Right lung (tissue), 10 donors: ENCODE results near the gene GNG8. TPM values are rescaled to one million over a fixed set of nuclear protein-coding genes. Genes with fewer than 3 reads are reported as not detected.

ENCODE experiments used
- DNase-seq, 2 donors: peaks; one replicate each; pipeline ENCODE4 v3.0.0-alpha.2; 2013
- long read RNA-seq, 8 donors: transcript quantifications; one replicate each; lab custom pipeline, GENCODE V29; 2026
- polyA plus RNA-seq, 5 donors: library from polyadenylated mRNA; unstranded; fragments of 120-200 nt; gene quantifications; one replicate each; pipeline versions ENCODE4 v1.2.1 to v1.2.3, GENCODE V29; 2013; ENCODE audit warnings: inconsistent platforms in 1 of 5, low replicate concordance in 1 of 5; ENCODE audit not compliant: insufficient read length in 5 of 5, insufficient read depth in 1 of 5

The GNG8 gene
- 10 to 100 TPM in 2 of 5 donors, 1 to 10 TPM in 3; 6.7 to 12.3 (median 7.0) TPM for polyA plus RNA-seq
- long read RNA-seq, donor 1, partial matches to known transcripts: 0 of 3 reads
- long read RNA-seq, donor 1, other reads (novel, unspliced or antisense): 0 of 3 reads
- long read RNA-seq, donor 2, partial matches to known transcripts: 0 of 4 reads
- long read RNA-seq, donor 2, other reads (novel, unspliced or antisense): 0 of 4 reads
- long read RNA-seq, donor 3, partial matches to known transcripts: 0 of 4 reads
- long read RNA-seq, donor 3, other reads (novel, unspliced or antisense): 0 of 4 reads
- long read RNA-seq, donor 4, partial matches to known transcripts: 0 of 1 reads
- long read RNA-seq, donor 4, other reads (novel, unspliced or antisense): 0 of 1 reads
- long read RNA-seq, donor 5, partial matches to known transcripts: 0 of 2 reads
- long read RNA-seq, donor 5, other reads (novel, unspliced or antisense): 0 of 2 reads
- long read RNA-seq, donor 6, transcript GNG8-201 (2 exons, 216 nt): major isoform, 5 of 5 reads
- long read RNA-seq, donor 6, partial matches to known transcripts: 0 of 5 reads
- long read RNA-seq, donor 6, other reads (novel, unspliced or antisense): 0 of 5 reads
- long read RNA-seq, donor 7, partial matches to known transcripts: 0 of 2 reads
- long read RNA-seq, donor 7, other reads (novel, unspliced or antisense): 0 of 2 reads
- long read RNA-seq, donor 8, partial matches to known transcripts: 0 of 1 reads
- long read RNA-seq, donor 8, other reads (novel, unspliced or antisense): 0 of 1 reads

DNA sequence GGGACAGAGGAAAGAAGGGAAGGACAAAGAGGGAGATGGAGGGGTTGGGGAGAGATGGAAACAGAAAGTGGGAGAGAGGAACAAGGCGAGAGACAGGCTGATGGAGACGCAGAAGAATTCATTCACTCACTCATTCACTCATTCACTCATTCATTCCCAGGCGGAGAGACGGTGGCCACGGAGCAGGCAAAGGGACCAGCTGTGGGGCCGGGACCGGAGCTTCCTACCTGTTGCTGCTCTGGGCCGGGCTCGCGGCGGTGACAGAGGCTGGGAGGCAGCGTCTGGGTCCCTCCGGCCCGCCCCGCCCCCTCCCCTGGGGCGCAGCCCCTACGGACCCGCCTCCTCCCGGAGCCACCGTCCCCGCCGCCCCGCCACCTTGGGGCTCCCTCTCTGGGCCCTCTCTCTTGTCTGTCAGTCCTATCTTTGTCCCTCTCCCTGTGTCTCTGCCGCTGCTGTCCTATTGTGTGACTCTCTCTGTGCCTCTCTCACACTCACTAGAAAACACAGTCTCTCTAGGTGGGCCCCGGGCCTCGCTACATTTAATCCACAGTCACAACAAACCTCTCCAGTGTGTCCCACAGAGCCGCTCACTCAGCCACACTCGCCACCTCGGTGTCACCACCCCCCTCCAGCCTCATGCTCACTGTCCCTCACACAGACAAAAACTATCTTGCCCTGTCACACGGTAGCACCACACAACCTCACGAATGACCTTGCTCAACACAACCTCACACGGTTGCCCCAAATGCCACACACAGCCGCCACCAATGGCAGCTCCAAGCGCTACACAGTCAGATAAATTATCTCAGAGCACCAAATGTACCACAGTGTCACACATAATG is at the start of gene GNG8:
Gene GNG8, minus strand, starts transcription at position 283 of the 842 bp plus-strand sequence. CDS start 1,520 bp downstream, outside the sequence.
- DNase-seq: no peak

- DNase-seq: no peak
Measured at GRCh38 chr19:46685189-46685588, 49.2 kb upstream of the GNG8 start.

DNA sequence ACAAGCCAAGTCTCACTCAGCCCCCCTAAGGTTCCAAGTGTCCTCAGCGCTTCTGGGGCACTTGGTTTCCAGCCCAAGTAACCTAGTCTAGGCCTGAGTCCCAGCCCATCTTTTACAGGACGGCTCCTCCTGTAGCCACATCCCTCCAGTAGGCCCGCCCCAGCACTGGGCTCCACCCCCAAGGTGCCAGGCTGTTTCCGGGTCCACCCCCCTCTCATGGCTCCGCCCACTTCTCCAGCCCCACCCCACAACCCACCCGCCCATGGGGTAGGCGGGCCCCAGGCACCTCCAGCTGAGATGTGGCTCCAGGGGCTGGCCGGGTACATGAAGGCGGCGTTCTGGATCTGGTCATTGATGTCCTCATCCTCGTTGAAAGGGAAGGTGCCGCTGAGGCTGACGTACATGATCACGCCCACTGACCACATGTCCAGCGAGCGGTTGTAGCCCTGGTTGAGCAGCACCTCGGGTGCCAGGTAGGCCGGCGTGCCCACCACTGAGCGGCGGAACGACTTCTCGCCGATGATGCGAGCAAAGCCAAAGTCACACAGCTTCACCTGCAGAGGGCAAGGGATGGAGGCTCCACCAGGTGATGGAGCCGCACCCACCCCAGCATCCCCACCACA is 42.2 kb upstream of the GNG8 start:
- DNase-seq: no peak

GRCh38 chr19:46674416-46675178 is 38.6 kb upstream of the GNG8 start:
- DNase-seq: no peak

GRCh38 chr19:46670813-46671212 is 34.8 kb upstream of the GNG8 start:
- no peak for DNase-seq

DNA sequence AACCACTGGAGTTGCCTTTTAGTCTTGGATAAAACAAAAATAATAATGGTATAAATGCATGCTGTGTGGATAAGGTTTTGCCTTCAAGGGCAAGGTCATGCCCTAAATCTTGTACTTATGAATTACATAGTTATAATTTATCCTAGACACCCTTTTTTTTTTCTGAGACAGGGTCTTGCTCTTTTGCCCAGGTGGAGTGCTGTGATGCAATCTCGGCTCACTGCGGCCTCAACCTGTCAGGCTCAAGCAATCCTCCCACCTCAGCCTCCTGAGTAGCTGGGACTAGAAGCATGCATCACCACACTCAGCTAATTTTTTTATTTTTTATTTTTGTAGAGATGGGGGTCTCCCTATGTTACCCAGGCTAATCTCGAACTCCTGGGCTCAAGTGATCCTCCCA is 32.7 kb upstream of the GNG8 start:
- no peak for DNase-seq

DNA sequence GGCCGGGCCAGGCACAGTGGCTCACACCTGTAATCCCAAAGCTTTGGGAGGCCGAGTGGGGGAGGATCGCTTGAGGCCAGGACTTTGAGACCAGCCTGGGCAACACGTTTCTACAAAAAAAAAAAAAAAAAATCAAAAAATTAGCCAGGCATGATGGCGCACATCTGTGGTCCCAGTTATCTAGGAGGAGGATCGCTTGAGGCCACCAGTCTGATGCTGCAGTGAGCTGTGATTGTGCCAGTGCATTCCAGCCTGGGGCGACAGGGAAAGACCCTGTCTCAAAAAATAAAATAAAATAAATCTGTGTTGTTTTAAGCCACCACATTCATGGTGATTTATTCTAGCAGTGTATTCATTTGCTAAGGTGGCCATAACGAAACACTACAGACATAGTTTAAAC is 29.1 kb upstream of the GNG8 start:
- DNase-seq: no peak

DNA sequence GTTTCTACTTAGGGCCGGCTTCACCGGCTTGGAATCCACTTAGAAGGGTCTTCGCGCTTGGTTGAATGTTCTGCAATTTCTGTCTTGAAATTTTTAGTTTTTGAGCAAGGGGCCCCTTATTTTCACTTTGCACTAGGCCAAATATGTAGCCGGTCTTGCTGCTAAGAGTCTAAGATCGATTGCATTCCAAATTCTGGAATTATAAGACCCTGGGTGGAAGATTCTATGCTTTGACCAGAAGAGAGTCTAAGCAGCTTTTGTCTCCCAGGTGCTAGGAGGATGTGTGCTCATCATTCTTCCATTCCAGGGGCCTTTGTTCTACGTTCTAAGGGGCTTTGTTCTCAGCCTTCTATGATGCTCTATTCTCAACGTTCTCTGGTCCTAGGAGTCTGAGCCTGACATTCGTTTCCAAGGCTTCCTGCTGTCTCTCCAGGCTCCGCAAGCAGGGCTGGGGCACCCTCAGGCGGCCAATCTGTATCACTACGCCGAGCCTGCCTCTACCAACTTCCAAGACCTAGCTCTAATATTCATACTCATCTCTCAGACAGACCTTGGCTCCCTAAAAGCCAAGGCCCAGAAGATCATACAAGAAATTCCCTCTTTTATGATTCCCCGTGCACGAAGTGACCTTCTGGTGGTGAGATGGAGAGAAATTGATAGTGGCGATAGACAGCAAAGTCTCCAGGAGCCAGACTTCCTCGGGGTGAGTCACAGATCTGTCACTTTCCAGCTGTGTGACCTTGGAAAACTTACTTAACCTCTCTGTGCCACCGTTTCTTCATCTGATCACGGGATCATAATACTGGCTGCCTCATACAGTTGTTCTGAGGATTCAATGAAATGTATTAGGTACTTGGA is 26.0 kb upstream of the GNG8 start:
- peak; percentile 75 to 82 for DNase-seq

- peak; percentile 100 for DNase-seq
Measured at GRCh38 chr19:46661020-46661731, 25.2 kb upstream of the GNG8 start, which contains the start of gene DACT3. TSS of gene DACT3 (minus strand) at chr19:46661182. CDS start at chr19:46661064, 118 bp downstream.

DNA sequence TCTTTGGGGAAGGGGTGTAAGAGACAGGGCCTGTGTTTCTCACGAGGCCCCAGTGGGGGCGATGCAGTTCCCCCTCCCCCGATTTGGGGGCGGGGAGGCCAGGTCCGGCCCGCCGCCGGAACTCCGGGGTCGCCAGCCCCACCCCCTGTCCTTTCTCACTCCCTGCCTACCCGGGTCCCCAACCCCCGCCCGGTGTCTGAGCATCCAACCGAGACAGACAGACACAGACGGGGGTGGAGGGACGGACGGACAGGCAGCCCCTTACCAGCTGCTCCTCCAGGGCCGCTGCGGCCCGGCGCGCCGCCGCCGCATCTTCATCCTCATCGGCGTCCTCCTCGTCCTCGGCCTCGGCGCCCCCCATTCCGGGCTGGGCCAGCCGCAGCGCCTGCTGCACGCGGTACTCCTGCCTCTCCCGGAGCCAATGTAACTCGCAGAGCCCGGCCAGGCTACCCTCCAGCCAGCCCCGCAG is 24.6 kb upstream of the GNG8 start:
- DNase-seq: peak in 1 of 2 donors; percentile 42

DNA sequence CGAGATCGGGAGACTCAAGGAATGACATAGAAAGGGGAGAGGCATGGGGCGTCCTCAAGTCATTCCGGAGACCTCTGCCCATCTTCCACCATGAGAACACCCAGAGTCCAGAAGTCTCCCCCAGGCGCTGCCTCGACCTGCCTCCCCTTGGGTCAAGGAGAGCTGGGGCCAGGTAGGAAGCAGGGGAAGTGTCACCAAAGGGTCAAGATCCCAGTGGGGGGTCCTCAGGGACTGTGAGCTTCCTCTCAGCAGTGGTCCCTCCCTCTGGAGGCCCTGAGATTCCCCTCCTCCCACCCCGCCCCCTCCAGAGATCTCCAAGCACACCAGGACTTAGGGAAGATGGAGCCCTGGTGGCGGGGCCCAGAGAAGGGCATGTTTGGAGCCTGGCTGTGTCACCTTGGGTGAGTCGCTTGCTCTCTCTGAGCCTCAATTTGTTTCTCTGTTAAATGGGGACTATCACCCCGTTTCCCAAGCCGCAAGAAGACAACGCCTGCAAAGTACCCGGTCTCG is 24.1 kb upstream of the GNG8 start:
- DNase-seq: peak; percentile 74 to 82

- DNase-seq: peak; percentile 74 to 78
Measured at GRCh38 chr19:46659151-46660007, 23.4 kb upstream of the GNG8 start.

DNA sequence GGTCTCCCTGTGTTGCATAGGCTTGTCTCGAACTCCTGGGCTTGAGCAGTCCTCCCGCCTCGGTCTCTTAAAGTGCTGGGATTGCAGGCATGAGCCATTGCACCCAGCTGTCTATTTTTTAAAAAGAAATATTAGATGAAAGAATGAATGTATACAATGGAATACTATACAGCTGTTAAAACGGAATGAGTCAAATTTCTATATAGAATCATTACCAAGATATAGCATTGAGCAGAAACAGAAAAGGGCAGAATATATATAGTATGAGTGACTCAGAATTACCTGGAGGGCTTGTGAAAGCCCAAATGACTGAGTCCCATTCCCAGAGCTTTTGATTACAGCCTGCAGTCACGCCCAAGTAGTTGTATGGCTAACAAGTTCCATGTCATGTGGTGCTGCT is 20.5 kb upstream of the GNG8 start:
- no peak for DNase-seq

- DNase-seq: peak; percentile 38 to 44
Measured at GRCh38 chr19:46654621-46655152, 18.7 kb upstream of the GNG8 start.

GRCh38 chr19:46650445-46650844 is 14.4 kb upstream of the GNG8 start:
- no peak for DNase-seq

DNA sequence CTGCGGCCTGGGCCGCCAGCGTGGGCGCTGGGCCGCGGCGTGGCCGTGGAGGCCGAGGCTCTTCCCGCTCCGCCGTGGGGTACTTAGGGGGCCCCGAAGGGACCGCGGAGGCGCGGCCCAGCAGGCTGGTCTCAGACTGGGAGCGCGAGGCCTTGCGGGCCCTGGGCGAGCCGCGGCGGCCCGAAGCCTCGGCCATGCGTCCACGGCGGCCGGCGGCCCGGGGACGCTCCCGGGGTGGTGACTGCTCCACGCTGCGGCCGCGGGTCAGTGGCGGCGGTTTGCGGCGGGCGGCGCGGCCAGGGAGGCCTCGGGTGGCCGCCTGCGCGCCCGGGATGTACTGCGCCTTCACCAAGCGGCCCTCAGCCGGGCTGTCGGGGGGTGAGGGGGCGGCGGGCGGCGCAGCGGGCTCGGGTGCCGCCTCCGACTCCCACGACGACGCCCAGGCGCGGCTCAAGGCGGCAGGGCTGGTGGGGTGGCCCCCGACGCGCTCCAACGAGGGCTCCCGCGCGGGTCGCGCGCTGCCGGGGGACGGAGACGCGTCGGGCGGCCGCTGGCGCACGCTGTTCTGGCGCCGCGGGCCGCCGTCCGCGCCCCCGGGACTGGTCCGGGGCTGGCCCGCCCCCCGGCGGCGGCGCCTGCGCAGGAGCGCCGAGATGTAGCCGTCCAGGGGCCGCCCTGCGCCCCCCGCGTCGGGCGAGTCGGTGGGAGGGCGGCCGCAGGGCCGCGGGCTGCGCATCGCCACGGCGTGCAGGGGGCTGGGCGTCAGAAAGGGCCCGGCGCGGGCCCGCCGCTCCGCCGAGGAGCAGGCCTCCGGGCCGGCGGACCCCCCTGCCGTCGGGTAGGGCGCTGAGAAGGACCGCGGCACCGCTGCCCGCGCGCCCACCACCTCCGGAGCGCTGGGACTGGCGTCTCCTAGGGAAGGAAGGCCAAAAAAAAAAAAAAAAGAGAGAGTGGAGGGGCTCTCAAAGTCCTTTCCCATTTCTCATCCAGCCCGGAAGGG is 13.3 kb upstream of the GNG8 start:
- DNase-seq: no peak
